ENCODE measurements around the gene MLH3.

MLH3 gene

GRCh38 chr14:75067212-75067611, 15.9 kb upstream of the MLH3 start:
- DNase-seq (ENCODE audit: low read depth in 3 of 3, low spot score in 1 of 3): no peak

- no peak for DNase-seq (ENCODE audit: low read depth in 3 of 3, low spot score in 1 of 3)
Measured at GRCh38 chr14:75066691-75067090, 15.4 kb upstream of the MLH3 start.

GRCh38 chr14:75064205-75064567, 12.9 kb upstream of the MLH3 start:
- no peak for DNase-seq (ENCODE audit: low read depth in 3 of 3, low spot score in 1 of 3)

- peak; percentile 63 to 92 (median 81) for DNase-seq (ENCODE audit: low read depth in 3 of 3, low spot score in 1 of 3)
Measured at GRCh38 chr14:75063491-75064204, 12.4 kb upstream of the MLH3 start, which contains the start of gene ACYP1. Gene ACYP1, minus strand, starts transcription at chr14:75064024. Its CDS starts 471 bp downstream, at chr14:75063553.

- DNase-seq (ENCODE audit: low read depth in 3 of 3, low spot score in 1 of 3): no peak
Measured at GRCh38 chr14:75063013-75063412, 11.7 kb upstream of the MLH3 start.

GRCh38 chr14:75060420-75060819, 9.2 kb upstream of the MLH3 start:
- DNase-seq (ENCODE audit: low read depth in 3 of 3, low spot score in 1 of 3): no peak

GRCh38 chr14:75059642-75060041, 8.4 kb upstream of the MLH3 start:
- DNase-seq (ENCODE audit: low read depth in 3 of 3, low spot score in 1 of 3): no peak

- no peak for DNase-seq (ENCODE audit: low read depth in 3 of 3, low spot score in 1 of 3)
Measured at GRCh38 chr14:75054421-75054820, 3.2 kb upstream of the MLH3 start.

- no peak for DNase-seq (ENCODE audit: low read depth in 3 of 3, low spot score in 1 of 3)
Measured at GRCh38 chr14:75053396-75054291, 2.4 kb upstream of the MLH3 start.

GRCh38 chr14:75051556-75051899, 261 bp upstream of the MLH3 start:
- no peak for DNase-seq (ENCODE audit: low read depth in 3 of 3, low spot score in 1 of 3)

GRCh38 chr14:75049731-75050201, 1.5 kb downstream of the MLH3 start:
- no peak for DNase-seq (ENCODE audit: low read depth in 3 of 3, low spot score in 1 of 3)

- no peak for DNase-seq (ENCODE audit: low read depth in 3 of 3, low spot score in 1 of 3)
Measured at GRCh38 chr14:75049136-75049535, 2.1 kb downstream of the MLH3 start.

- DNase-seq (ENCODE audit: low read depth in 3 of 3, low spot score in 1 of 3): no peak
Measured at GRCh38 chr14:75048101-75048500, 3.2 kb downstream of the MLH3 start.

GRCh38 chr14:75047506-75047905, 3.8 kb downstream of the MLH3 start:
- DNase-seq (ENCODE audit: low read depth in 3 of 3, low spot score in 1 of 3): no peak

GRCh38 chr14:75046899-75047298, 4.4 kb downstream of the MLH3 start:
- no peak for DNase-seq (ENCODE audit: low read depth in 3 of 3, low spot score in 1 of 3)

- DNase-seq (ENCODE audit: low read depth in 3 of 3, low spot score in 1 of 3): no peak
Measured at GRCh38 chr14:75046275-75046674, 5.0 kb downstream of the MLH3 start.

- no peak for DNase-seq (ENCODE audit: low read depth in 3 of 3, low spot score in 1 of 3)
Measured at GRCh38 chr14:75044752-75045151, 6.5 kb downstream of the MLH3 start.

GRCh38 chr14:75044322-75044721, 6.9 kb downstream of the MLH3 start:
- DNase-seq (ENCODE audit: low read depth in 3 of 3, low spot score in 1 of 3): no peak

GRCh38 chr14:75042035-75042434, 9.2 kb downstream of the MLH3 start:
- no peak for DNase-seq (ENCODE audit: low read depth in 3 of 3, low spot score in 1 of 3)

- no peak for DNase-seq (ENCODE audit: low read depth in 3 of 3, low spot score in 1 of 3)
Measured at GRCh38 chr14:75041613-75042012, 9.7 kb downstream of the MLH3 start.

- DNase-seq (ENCODE audit: low read depth in 3 of 3, low spot score in 1 of 3): no peak
Measured at GRCh38 chr14:75040959-75041358, 10.3 kb downstream of the MLH3 start.

- DNase-seq (ENCODE audit: low read depth in 3 of 3, low spot score in 1 of 3): no peak
Measured at GRCh38 chr14:75040507-75040906, 10.8 kb downstream of the MLH3 start.
